ENCODE results near the gene TET1. TPM values are rescaled to one million over a fixed set of nuclear protein-coding genes. Genes with fewer than 3 reads are reported as not detected.

The TET1 gene
- polyA plus RNA-seq, 3 donors = 0.01 to 0.08 (median 0.06) TPM

GRCh38 chr10:68665841-68666240 is 105.7 kb downstream of the TET1 start:
- WGBS (ENCODE audit: insufficient coverage) = no CpG with 5 or more reads among the region's 2 CpGs
- no peak for TF ChIP-seq CTCF (IDR thresholded peaks at IDR 0.05)
- peaks cover 0 to 3% (median 0%) of the 10 kb centered on the region in 7 donors for H3K9me3 Mint-ChIP-seq

GRCh38 chr10:68666280-68666760 is 106.2 kb downstream of the TET1 start:
- H3K9me3 ChIP-seq (replicated peaks in 1 of 2; ENCODE audit: control insufficient read depth in 1 of 2, insufficient read depth in 1 of 2, low read length in 2 of 2) = no peaks in the 10 kb centered on the region
- no CpG with 5 or more reads among the region's 5 CpGs for WGBS (ENCODE audit: insufficient coverage)
- no peaks in the 10 kb centered on the region for H3K79me2 ChIP-seq (ENCODE audit: insufficient read depth, low read length)
- no peaks in the 10 kb centered on the region for H3K4me1 ChIP-seq (ENCODE audit: control insufficient read depth in 1 of 2, insufficient read depth in 2 of 2, low read length in 2 of 2)
- no peak overlapping the region for H3K27ac Mint-ChIP-seq
- no peak overlapping the region for H3K27ac ChIP-seq (ENCODE audit: low read depth in 1 of 2, low read length in 2 of 2)
- H3K9me3 Mint-ChIP-seq = peaks cover 0 to 3% (median 0%) of the 10 kb centered on the region in 7 donors
- H3K27me3 Mint-ChIP-seq (ENCODE audit: low read depth in 3 of 3) = peaks cover 0 to 4% (median 0%) of the 10 kb centered on the region in 3 donors
- H3K4me1 Mint-ChIP-seq = no peaks in the 10 kb centered on the region
- TF ChIP-seq CTCF (IDR thresholded peaks at IDR 0.05) = no peak
- H3K36me3 ChIP-seq (replicated peaks in 1 of 2; ENCODE audit: control insufficient read depth in 1 of 2, insufficient read depth in 2 of 2, low read length in 2 of 2) = no peaks in the 10 kb centered on the region
- no peak overlapping the region for H3K4me3 ChIP-seq (replicated peaks in 1 of 3; ENCODE audit: low read depth in 2 of 3, low read length in 3 of 3)
- no peak for DNase-seq
- H4K20me1 ChIP-seq (ENCODE audit: insufficient read depth, low read length) = no peaks in the 10 kb centered on the region
- H3K27me3 ChIP-seq (ENCODE audit: control insufficient read depth in 2 of 2, insufficient read depth in 2 of 2, low read length in 2 of 2) = no peaks in the 10 kb centered on the region
- intact Hi-C loops (cut with micrococcal nuclease) = no loop called here
- no peaks in the 10 kb centered on the region for H3K36me3 Mint-ChIP-seq
- no peak overlapping the region for H3K4me3 Mint-ChIP-seq
- no peak overlapping the region for H3K4me2 ChIP-seq (replicated peaks; ENCODE audit: extremely low read depth, low read length, poor library complexity, severe bottlenecking)
- H2AFZ ChIP-seq (ENCODE audit: insufficient read depth, low read depth, low read length, poor library complexity, severe bottlenecking) = no peak overlapping the region
- no peak overlapping the region for H3K9ac ChIP-seq (ENCODE audit: insufficient read depth, low read length, poor library complexity, severe bottlenecking)

More at GRCh38 chr10:68665841-68666240, 105.7 kb downstream of the TET1 start:
- no peak overlapping the region for H3K9ac ChIP-seq (ENCODE audit: insufficient read depth, low read length, poor library complexity, severe bottlenecking)
- no peaks in the 10 kb centered on the region for H3K27me3 ChIP-seq (ENCODE audit: control insufficient read depth in 2 of 2, insufficient read depth in 2 of 2, low read length in 2 of 2)
- H3K4me1 ChIP-seq (ENCODE audit: control insufficient read depth in 1 of 2, insufficient read depth in 2 of 2, low read length in 2 of 2) = no peaks in the 10 kb centered on the region
- intact Hi-C loops (cut with micrococcal nuclease) = no loop called here
- Mint-ChIP-seq H3K36me3 (no peaks in the 10 kb centered on the region), H3K27ac (no peak overlapping the region), H3K4me3 (no peak overlapping the region), H3K4me1 (no peaks in the 10 kb centered on the region), H3K27me3 (ENCODE audit: low read depth in 3 of 3) (peaks cover 0 to 4% (median 0%) of the 10 kb centered on the region in 3 donors)
- no peaks in the 10 kb centered on the region for H3K9me3 ChIP-seq (replicated peaks in 1 of 2; ENCODE audit: control insufficient read depth in 1 of 2, insufficient read depth in 1 of 2, low read length in 2 of 2)
- no peak overlapping the region for H3K4me3 ChIP-seq (replicated peaks in 1 of 3; ENCODE audit: low read depth in 2 of 3, low read length in 3 of 3)
- no peak overlapping the region for H2AFZ ChIP-seq (ENCODE audit: insufficient read depth, low read depth, low read length, poor library complexity, severe bottlenecking)
- no peaks in the 10 kb centered on the region for H3K36me3 ChIP-seq (replicated peaks in 1 of 2; ENCODE audit: control insufficient read depth in 1 of 2, insufficient read depth in 2 of 2, low read length in 2 of 2)
- H3K79me2 ChIP-seq (ENCODE audit: insufficient read depth, low read length) = no peaks in the 10 kb centered on the region
- DNase-seq = no peak
- H3K27ac ChIP-seq (ENCODE audit: low read depth in 1 of 2, low read length in 2 of 2) = no peak overlapping the region
- no peaks in the 10 kb centered on the region for H4K20me1 ChIP-seq (ENCODE audit: insufficient read depth, low read length)
- H3K4me2 ChIP-seq (replicated peaks; ENCODE audit: extremely low read depth, low read length, poor library complexity, severe bottlenecking) = no peak overlapping the region

Measured in CD14-positive monocyte (primary cell).